Hypothalamus (tissue), 51 donors: Measurements from ENCODE around the gene SATB1.
"Not testable (repeated sequence)": the region's sequence is repeated elsewhere in the genome, so short reads cannot be mapped to it uniquely, and the experiment has no call there.

Experiments used
- DNase-seq, 51 donors: peaks; one replicate each; lab custom pipeline; 2025; lab: John Stamatoyannopoulos, UW

SATB1 gene

DNA sequence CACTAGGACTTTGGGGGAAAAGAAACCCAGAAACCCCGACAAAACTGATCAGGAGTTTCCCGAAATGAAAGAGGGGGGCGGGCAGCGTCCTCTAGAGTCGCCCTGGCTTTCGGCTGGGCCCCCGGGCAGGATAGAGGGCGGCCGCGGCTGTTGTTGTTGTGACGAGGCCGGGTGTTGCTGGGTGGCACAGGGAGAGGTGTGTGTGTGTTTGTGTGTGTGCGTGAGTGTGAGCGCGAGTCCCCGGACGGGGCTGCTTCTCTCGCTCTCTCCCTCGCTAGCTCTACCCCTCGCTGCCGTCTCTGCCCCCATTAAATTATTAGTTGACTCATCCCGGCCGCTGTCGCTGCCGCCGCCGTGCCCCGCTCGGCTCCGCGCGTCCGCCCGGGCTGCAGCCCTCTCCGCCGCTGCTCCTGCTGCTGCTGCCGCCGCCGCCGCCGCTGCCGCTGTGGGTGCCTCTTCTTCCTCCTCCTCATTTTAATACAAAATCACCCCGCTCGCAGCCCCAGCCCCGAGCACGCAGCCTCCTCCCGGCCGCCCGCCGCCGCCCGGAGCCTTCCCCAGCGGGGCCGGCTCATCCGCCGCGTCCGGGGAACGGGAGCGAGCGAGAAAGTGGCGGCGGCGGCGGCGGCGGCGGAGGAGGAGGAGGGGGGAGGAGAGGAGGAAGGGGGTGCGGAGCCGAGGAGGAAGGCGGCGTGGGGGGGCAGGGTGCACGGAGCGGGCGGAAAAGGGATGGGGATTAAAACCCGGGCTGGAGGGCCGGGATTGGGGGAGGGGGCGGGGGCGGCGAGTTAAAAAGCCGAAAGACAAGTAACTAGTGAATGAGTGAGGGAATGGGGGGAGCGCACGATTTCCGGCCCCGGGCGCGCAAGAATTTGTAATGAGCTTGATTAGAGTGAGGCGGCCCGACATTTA is at the start of gene SATB1:
TSS of gene SATB1 (minus strand) at position 611 of the 912 bp plus-strand sequence. CDS start 4,372 bp downstream, outside the sequence.
- DNase-seq = peak in 50 of 51 donors; percentile 27 to 89 (median 70)

GRCh38 chr3:18474202-18474601 is 49.1 kb upstream of the SATB1 start:
- DNase-seq = no peak

GRCh38 chr3:18469775-18470174 is 44.6 kb upstream of the SATB1 start:
- no peak for DNase-seq

GRCh38 chr3:18466136-18466535 is 41.0 kb upstream of the SATB1 start:
- DNase-seq = no peak

- no peak for DNase-seq
Observed at GRCh38 chr3:18454766-18455165, 29.6 kb upstream of the SATB1 start.

- not testable (repeated sequence) for DNase-seq
Observed at GRCh38 chr3:18449618-18450017, 24.5 kb upstream of the SATB1 start.

DNA sequence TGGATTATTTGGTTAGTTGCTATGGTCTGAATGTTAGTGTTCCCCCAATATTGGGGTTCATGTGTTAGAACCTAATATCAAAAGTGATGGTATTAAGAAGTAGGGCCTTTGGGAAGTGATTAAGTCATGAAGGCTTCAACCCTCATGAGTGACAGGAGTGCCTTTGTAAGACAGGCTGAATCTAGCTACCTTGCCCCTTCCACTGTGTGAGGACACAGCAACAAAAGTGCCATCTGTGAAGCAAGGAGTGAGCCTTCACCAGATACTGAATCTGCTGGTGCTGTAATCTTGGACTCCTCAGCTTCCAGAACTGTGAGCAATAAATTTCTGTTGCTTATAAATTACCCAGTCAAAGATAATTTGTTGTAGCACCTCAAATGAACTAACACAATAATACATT is 22.6 kb upstream of the SATB1 start:
- DNase-seq = no peak

DNA sequence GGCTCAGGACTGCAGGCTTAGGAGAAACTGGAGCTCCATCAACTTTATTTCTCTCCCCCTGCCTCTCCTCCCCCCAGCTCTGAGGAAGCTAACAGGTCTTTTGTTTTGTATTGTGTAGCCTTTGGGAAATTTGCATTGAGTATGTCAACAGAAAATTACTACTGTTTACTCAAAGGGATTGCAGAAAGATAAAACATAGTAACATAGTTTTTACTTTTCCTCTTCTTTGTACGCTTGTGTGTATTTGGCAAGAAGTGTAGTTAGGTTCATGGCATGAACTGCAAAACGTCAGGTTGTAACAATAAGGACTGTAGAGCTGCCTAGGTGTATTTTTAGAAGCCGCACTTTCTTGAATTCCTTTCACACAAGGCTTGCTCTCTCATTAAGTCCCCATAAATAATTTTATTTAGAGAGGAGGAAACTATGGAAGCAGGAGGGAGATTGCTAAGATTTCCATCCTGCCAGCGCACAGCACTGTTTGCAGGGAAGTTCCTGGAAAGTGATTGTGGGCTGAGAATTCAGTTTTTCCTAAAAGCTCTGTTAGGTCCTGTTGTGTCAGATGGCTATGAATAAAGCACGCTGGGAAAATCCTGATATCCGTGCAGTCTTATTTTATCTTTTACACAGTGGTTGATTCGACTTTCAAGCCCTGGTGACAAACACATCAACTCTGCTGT is 21.1 kb upstream of the SATB1 start:
- DNase-seq = no peak

DNA sequence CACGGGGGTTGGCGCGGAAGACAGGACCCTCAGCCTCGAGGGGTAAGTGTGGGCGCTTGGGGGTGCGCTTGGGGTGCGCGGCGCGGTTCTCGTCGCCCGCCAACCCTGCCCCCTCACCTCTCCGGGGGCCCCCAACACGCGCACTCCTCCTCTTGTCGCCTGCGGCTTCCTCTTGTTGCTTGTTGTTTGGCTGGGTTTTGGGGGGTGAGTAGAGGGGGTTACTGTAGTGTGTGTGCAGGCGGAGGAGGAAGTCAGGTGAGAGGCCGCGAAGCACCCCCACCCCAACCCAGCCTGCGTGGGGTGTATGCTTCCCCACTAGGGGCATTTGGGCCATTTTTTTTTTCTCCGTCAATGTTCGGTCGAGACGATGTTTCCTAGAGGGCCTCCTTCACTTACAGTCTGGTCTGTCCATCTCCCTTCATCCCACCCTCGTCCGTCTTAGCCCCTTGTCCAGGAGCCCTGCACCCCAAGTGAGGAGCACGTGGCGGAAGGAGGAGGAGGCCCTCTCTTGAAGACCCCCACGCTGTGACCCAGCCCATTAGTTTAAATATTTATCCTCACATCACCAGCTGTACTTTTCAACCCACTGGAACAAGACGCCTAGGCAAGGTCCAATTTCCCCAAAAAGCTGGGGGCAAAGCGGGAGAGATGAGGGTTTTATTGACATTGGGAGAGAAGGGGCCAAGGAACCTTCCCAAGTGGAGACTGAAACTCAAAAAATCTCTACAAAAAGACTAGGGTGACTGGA is 20.4 kb upstream of the SATB1 start:
- peak in 7 of 51 donors; percentile 11 to 46 (median 28) for DNase-seq

GRCh38 chr3:18444595-18445400 is 19.7 kb upstream of the SATB1 start:
- DNase-seq = peak in 28 of 51 donors; percentile 5 to 79 (median 39)

GRCh38 chr3:18443665-18444594 is 18.8 kb upstream of the SATB1 start:
- DNase-seq = peak in 7 of 51 donors; percentile 4 to 19 (median 8)

DNA sequence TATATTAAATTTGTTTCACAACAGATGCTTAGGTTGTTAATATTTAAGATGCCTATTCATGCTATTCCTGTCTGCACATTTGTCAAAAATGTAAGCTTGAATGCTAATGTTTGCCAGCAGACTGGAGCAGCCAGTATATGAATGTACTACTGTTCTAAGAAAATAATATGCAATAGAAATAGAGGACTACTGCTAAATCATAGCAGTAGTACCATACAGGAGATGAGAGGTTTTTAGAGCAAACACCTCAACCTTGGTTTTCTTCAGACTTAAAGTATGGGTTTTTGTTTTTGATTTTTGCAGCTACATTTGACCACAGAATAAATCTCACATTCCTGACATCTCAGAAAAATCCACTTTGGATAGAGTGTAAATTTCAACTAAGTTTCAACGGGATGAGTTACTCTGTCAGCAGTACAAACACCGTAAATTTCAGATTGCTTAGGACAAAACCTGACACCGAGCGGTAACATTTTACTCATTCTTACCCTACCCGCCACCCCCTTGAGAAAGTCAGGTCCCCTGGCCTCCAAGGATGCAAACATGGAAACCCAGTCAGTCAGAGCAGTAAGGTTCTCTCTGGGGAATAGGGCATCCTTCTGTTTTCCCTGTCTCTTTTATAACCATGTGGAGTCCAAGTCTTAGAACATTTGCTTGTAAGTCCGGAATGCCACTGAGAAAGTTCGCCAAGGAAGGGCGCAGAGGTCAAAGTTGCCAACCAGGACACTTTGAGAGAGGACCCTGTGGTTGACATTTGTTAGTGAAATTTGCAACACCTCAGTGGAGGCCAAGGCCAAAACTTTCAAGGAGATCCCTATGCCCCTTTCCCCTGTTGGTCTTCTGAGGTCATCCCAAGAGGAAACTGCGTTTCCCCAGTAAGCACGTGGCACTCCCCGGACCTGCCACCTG is 17.9 kb upstream of the SATB1 start:
- no peak for DNase-seq

DNA sequence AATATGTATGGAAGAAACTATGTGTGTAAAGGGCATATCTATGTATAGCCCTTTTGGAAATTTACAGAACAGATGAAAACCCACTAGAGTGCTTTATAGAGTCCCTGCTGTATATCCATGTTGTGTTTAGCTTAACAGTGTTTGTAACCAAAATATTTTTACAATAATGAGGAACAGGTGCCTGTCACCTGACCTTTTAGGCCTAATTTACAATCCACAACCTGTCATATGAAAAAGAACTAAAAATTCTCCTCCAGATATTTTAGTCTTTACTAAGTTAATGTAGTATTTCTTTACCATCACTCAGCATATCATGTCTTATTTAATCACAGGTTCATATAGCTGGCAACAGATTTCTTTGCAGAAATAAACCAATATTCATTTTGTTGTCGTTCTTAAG is 16.4 kb upstream of the SATB1 start:
- DNase-seq = no peak

GRCh38 chr3:18440066-18440722 is 15.1 kb upstream of the SATB1 start:
- DNase-seq = no peak

DNA sequence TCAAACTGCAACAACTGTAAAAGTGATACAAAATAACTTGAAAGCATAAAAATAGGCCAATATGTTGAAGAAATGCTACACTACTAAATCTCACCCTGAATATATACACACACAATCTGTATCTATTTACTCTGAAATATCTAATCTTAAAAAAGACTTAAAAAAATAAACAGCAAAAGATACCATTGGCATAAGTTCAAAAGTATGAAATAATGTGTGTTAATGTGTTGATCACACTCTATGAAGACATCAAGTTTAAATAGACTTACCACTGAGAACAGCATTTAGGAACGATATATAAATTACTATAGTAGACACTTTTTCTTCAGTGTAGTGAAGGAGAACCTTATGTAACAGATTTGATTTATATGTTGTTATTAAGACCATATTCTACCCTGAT is 14.1 kb upstream of the SATB1 start:
- DNase-seq = no peak

DNA sequence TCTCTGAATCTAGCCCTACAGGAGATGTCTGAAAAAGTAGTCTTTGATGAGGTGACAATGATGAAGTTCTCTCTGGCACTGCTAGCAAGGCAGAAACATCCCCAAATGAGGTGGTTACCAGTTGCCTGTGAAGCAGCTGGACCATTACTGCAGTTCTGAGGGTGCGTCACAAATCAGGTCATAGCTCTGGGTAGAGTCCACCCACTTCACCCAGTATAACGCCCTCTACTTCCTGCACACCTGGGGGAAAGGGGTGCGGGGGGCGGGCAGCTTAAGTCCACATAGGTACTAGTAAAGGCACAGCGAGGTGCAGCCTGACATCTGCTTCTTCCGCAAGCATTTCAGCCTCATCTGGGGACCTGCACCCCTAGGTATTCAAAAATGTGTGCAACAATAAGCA is 13.4 kb upstream of the SATB1 start:
- no peak for DNase-seq

GRCh38 chr3:18436213-18436612 is 11.1 kb upstream of the SATB1 start:
- no peak for DNase-seq

DNA sequence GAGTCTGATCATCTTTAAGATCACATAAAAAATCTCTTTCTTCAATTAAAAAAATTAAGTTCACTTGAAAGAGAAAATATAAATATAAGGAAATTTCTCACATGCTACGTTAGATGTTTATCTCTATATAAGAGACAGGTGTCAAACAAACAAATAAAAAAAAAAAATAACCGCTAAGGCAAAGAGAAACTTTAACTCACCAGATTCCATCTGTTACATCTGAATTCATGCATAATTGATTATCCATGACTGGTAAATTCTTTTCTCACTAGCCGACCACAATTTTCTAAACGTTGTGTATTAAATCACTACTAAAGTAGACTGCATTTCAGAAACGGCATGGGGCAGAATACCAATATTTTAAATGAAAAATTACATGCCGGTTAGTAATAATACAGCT is 9.6 kb upstream of the SATB1 start:
- no peak for DNase-seq
